ENCODE data around the gene PXDC1.
"Not testable (repeated sequence)": the region's sequence is repeated elsewhere in the genome, so short reads cannot be mapped to it uniquely, and the experiment has no call there.

PXDC1 gene

GRCh38 chr6:3782876-3783832, 31.6 kb upstream of the PXDC1 start:
- DNase-seq (ENCODE audit: low read depth in 2 of 2): no peak

- DNase-seq (ENCODE audit: low read depth in 2 of 2): no peak
These were observed 30.0 kb upstream of the PXDC1 start for GRCh38 chr6:3781504-3781903.

- no peak for DNase-seq (ENCODE audit: low read depth in 2 of 2)
These were observed 28.0 kb upstream of the PXDC1 start for GRCh38 chr6:3779574-3779849.

GRCh38 chr6:3778701-3779573, 27.4 kb upstream of the PXDC1 start:
- DNase-seq (ENCODE audit: low read depth in 2 of 2): no peak

GRCh38 chr6:3777730-3778461, 26.4 kb upstream of the PXDC1 start:
- DNase-seq (ENCODE audit: low read depth in 2 of 2): no peak

GRCh38 chr6:3776881-3777507, 25.5 kb upstream of the PXDC1 start:
- no peak for DNase-seq (ENCODE audit: low read depth in 2 of 2)

- no peak for DNase-seq (ENCODE audit: low read depth in 2 of 2)
These were observed 24.3 kb upstream of the PXDC1 start for GRCh38 chr6:3775847-3776246.

GRCh38 chr6:3775386-3775785, 23.9 kb upstream of the PXDC1 start:
- no peak for DNase-seq (ENCODE audit: low read depth in 2 of 2)

GRCh38 chr6:3773678-3774298, 22.3 kb upstream of the PXDC1 start:
- DNase-seq (ENCODE audit: low read depth in 2 of 2): no peak

- DNase-seq (ENCODE audit: low read depth in 2 of 2): not testable (repeated sequence)
These were observed 20.9 kb upstream of the PXDC1 start for GRCh38 chr6:3772127-3772999.

GRCh38 chr6:3771407-3772011, 20.0 kb upstream of the PXDC1 start:
- DNase-seq (ENCODE audit: low read depth in 2 of 2): no peak

- no peak for DNase-seq (ENCODE audit: low read depth in 2 of 2)
These were observed 18.7 kb upstream of the PXDC1 start for GRCh38 chr6:3770023-3770720.

GRCh38 chr6:3769610-3770009, 18.1 kb upstream of the PXDC1 start:
- no peak for DNase-seq (ENCODE audit: low read depth in 2 of 2)

- DNase-seq (ENCODE audit: low read depth in 2 of 2): no peak
These were observed 17.0 kb upstream of the PXDC1 start for GRCh38 chr6:3768502-3768901.

GRCh38 chr6:3767483-3767882, 16.0 kb upstream of the PXDC1 start:
- not testable (repeated sequence) for DNase-seq (ENCODE audit: low read depth in 2 of 2)

- no peak for DNase-seq (ENCODE audit: low read depth in 2 of 2)
These were observed 14.7 kb upstream of the PXDC1 start for GRCh38 chr6:3766214-3766613.

GRCh38 chr6:3765415-3765814, 13.9 kb upstream of the PXDC1 start:
- no peak for DNase-seq (ENCODE audit: low read depth in 2 of 2)

- no peak for DNase-seq (ENCODE audit: low read depth in 2 of 2)
These were observed 13.2 kb upstream of the PXDC1 start for GRCh38 chr6:3764516-3765335.

Data from stimulated activated CD4-positive, alpha-beta T cell treated with anti-CD3 and anti-CD28 coated beads, Interleukin-12 subunit alpha, Interleukin-12 subunit beta, amount 100 ng/mL, for 24 hours (primary cell).